HepG2 (cell line): ENCODE measurements around the gene TRIM9. TPM values are rescaled to one million over a fixed set of nuclear protein-coding genes. Genes with fewer than 3 reads are reported as not detected.

ENCODE experiments used
- ATAC-seq: fragments of 200-7000 bp; cut with Tn5 transposase; 3 replicates; pipeline ENCODE4 v1.9.1; 2020; ENCODE audit warnings: mild to moderate bottlenecking, moderate library complexity
- BruUV-seq: library from RNA; stranded (reverse); fragments of 400-500 nt; replicated peaks from 2 replicates; lab custom pipeline; 2021; lab: Mats Ljungman, UMichigan
- CTCF ChIA-PET: fragments of 300-600 bp; formaldehyde crosslinking; extraction: SDS; loops from one replicate; lab custom pipeline; 2021; ENCODE audit warnings: low total read pairs, inconsistent platforms, low intra/inter-chr PET ratio; lab: Yijun Ruan, JAX
- POLR2A ChIA-PET: fragments of 350-600 bp; sonication (Branson Sonifier 250); formaldehyde crosslinking; loops from one replicate; lab custom pipeline; 2020; ENCODE audit warnings: antibody characterized with exemption, inconsistent platforms; lab: Yijun Ruan, JAX
- DNase-seq: peaks from one replicate; pipeline ENCODE4 v3.0.0-alpha.2; 2015; ENCODE audit warnings: low spot score
- FAIRE-seq: peaks from 3 replicates; lab custom pipeline; 2011; peaks lifted over from hg19 to GRCh38; lab: Jason Lieb, UNC
- H2AFZ ChIP-seq: one replicate; pipeline ENCODE4 v1.6.1; 2011; ENCODE audit warnings: low read length, inconsistent platforms
- H3K27ac ChIP-seq: fragments of 300-600 bp; 3 replicates; pipeline ENCODE4 v1.8.0; 2011; ENCODE audit warnings: mixed run types, mild to moderate bottlenecking, mixed read lengths, low read length, inconsistent platforms; ENCODE audit not compliant: insufficient read depth; ENCODE audit errors: extremely low read length
- H3K27me3 ChIP-seq, 2 experiments: fragments of 200-600 bp in 1 of 2; 2 replicates in 1 of 2; 3 replicates in 1 of 2; pipeline versions ENCODE4 v1.6.0 to v1.8.0; 2011; ENCODE audit warnings: low read length in 2 of 2, mild to moderate bottlenecking in 2 of 2, moderate library complexity in 2 of 2, inconsistent platforms in 1 of 2; ENCODE audit not compliant: insufficient read depth in 2 of 2, control insufficient read depth in 1 of 2
- H3K36me3 ChIP-seq, 2 experiments: fragments of 200-600 bp in 1 of 2; replicated peaks in 1 of 2; 2 replicates in 1 of 2; 3 replicates in 1 of 2; pipeline versions ENCODE4 v1.5.1 to v1.8.0; 2011; ENCODE audit warnings: low read length in 2 of 2, inconsistent platforms in 1 of 2; ENCODE audit not compliant: insufficient read depth in 2 of 2, control insufficient read depth in 1 of 2
- H3K4me1 ChIP-seq: 2 replicates; pipeline ENCODE4 v1.5.1; 2012; ENCODE audit warnings: low read length, inconsistent platforms; ENCODE audit not compliant: insufficient read depth
- H3K4me2 ChIP-seq: 2 replicates; pipeline ENCODE4 v1.6.0; 2011; ENCODE audit warnings: low read depth, low read length, inconsistent platforms
- H3K4me3 ChIP-seq, 3 experiments: fragments of 200-600 bp in 1 of 3; sonication (generic), shearing (Covaris generic) in 1 of 3; replicated peaks in 1 of 3; 2 replicates each; pipeline ENCODE4 v1.5.1; 2011 to 2016; ENCODE audit warnings: low read length in 3 of 3, inconsistent platforms in 2 of 3, low read depth in 2 of 3, mild to moderate bottlenecking in 2 of 3, control low read depth in 1 of 3, mixed read lengths in 1 of 3; ENCODE audit not compliant: insufficient read depth in 1 of 3
- H3K79me2 ChIP-seq: one replicate; pipeline ENCODE4 v1.6.1; 2011; ENCODE audit warnings: low read length, inconsistent platforms; ENCODE audit not compliant: insufficient read depth
- H3K9ac ChIP-seq: 2 replicates; pipeline ENCODE4 v1.6.0; 2011; ENCODE audit warnings: mild to moderate bottlenecking, low read depth, low read length, inconsistent platforms; ENCODE audit not compliant: insufficient read depth
- H3K9me3 ChIP-seq: 2 replicates; pipeline ENCODE4 v1.5.1; 2012; ENCODE audit warnings: mild to moderate bottlenecking, low read length
- H4K20me1 ChIP-seq: 2 replicates; pipeline ENCODE4 v1.6.0; 2011; ENCODE audit warnings: inconsistent platforms, mild to moderate bottlenecking, low read length, moderate library complexity; ENCODE audit not compliant: insufficient read depth
- ADNP ChIP-seq: sonication (generic); formaldehyde crosslinking; IDR thresholded peaks from 2 replicates; pipeline ENCODE4 v1.4.0; 2020; ENCODE audit warnings: missing genetic modification reagents
- ATM ChIP-seq: fragments of 450-650 bp; IDR thresholded peaks from 2 replicates; pipeline ENCODE4 v1.7.1; 2017; ENCODE audit warnings: mild to moderate bottlenecking, borderline replicate concordance
- GPN1 ChIP-seq: sonication (generic); formaldehyde crosslinking; IDR thresholded peaks from 2 replicates; pipeline ENCODE4 v1.5.1; 2020; ENCODE audit warnings: missing genetic modification reagents, borderline replicate concordance
- HDAC1 ChIP-seq: sonication (generic); formaldehyde crosslinking; IDR thresholded peaks from 2 replicates; pipeline ENCODE4 v1.5.1; 2020; ENCODE audit warnings: mild to moderate bottlenecking, missing genetic modification reagents
- NR2F6 ChIP-seq, 2 experiments: IDR thresholded peaks; 2 replicates each; pipeline ENCODE4 v1.6.1; 2016; ENCODE audit warnings: antibody characterized with exemption in 1 of 2, mild to moderate bottlenecking in 1 of 2
- PAX8 ChIP-seq: sonication (generic); formaldehyde crosslinking; IDR thresholded peaks from 2 replicates; pipeline ENCODE4 v1.8.0; 2022; ENCODE audit warnings: mild to moderate bottlenecking, missing genetic modification reagents, borderline replicate concordance
- RAD51 ChIP-seq: fragments of 450-650 bp; IDR thresholded peaks from 2 replicates; pipeline ENCODE4 v1.6.1; 2016; ENCODE audit warnings: borderline replicate concordance
- TEAD2 ChIP-seq: sonication (generic); formaldehyde crosslinking; IDR thresholded peaks from 2 replicates; pipeline ENCODE4 v1.9.0; 2021; ENCODE audit warnings: missing genetic modification reagents
- XRCC5 ChIP-seq: fragments of 200-400 bp; formaldehyde crosslinking; optimal IDR thresholded peaks from 2 replicates; pipeline ENCODE3; 2017; ENCODE audit warnings: mild to moderate bottlenecking, low read length
- ZFP36 ChIP-seq: fragments of 150-350 bp; IDR thresholded peaks from 2 replicates; pipeline ENCODE4 v1.6.1; 2018; ENCODE audit warnings: borderline replicate concordance, low read length, low read depth; ENCODE audit not compliant: partially characterized antibody
- ZFP37 ChIP-seq: sonication (generic); formaldehyde crosslinking; IDR thresholded peaks from 2 replicates; pipeline ENCODE4 v1.4.0; 2020; ENCODE audit warnings: missing genetic modification reagents, borderline replicate concordance
- ZNF235 ChIP-seq: sonication (generic); formaldehyde crosslinking; IDR thresholded peaks from 2 replicates; pipeline ENCODE4 v1.8.1; 2023; ENCODE audit warnings: mild to moderate bottlenecking, missing genetic modification reagents, borderline replicate concordance
- ZNF251 ChIP-seq: sonication (generic); formaldehyde crosslinking; IDR thresholded peaks from 2 replicates; pipeline ENCODE4 v1.9.0; 2021; ENCODE audit warnings: mild to moderate bottlenecking, missing genetic modification reagents
- ZNF263 ChIP-seq: sonication (generic); formaldehyde crosslinking; IDR thresholded peaks from 2 replicates; pipeline ENCODE4 v1.4.0; 2020; ENCODE audit warnings: missing genetic modification reagents
- WGBS: methylation state at CpG from one replicate; pipeline ENCODE4 v1.1.6; 2017; ENCODE audit warnings: low lambda C conversion rate; 5-methylcytosine and 5-hydroxymethylcytosine counted together
- in situ Hi-C: cut with HindIII; loops from 2 replicates; pipeline ENCODE4 v1.10.0; 2017; ENCODE audit warnings: low pct_unique_long_range_greater_than_20kb; ENCODE audit not compliant: extremely low pct_ligation_motif_present
- intact Hi-C: fragments of 100-400 bp; cut with micrococcal nuclease; formaldehyde crosslinking; loops from one replicate; pipeline ENCODE4 v1.10.0; 2022; ENCODE audit not compliant: unreplicated experiment
- polyA plus RNA-seq, 8 experiments: library from polyadenylated mRNA; depleted of rRNA in 3 of 8; stranded (reverse) in 7 of 8; unstranded in 1 of 8; fragments of >200 nt; fragmentation: Illumina TruSeq in 4 of 8; extraction: Trizol in 4 of 8; gene quantifications; 2 replicates each; pipeline versions ENCODE4 v1.2.1 to v1.2.3, GENCODE V29; 2011 to 2016; ENCODE audit warnings: low read depth in 4 of 8, missing spikeins in 1 of 8, mixed read lengths in 1 of 8; ENCODE audit not compliant: insufficient read depth in 1 of 8
- total RNA-seq, 5 experiments: library from RNA; depleted of rRNA; stranded (reverse); fragments of >200 nt; fragmentation: Illumina TruSeq; extraction: Trizol; gene quantifications; 2 replicates each; pipeline ENCODE4 v1.2.3, GENCODE V29; 2016; ENCODE audit warnings: low read depth in 1 of 5
- TF ChIP-seq, protein P1 (sequence below): sonication (generic); formaldehyde crosslinking; IDR thresholded peaks from 2 replicates; pipeline ENCODE4 v1.5.0; 2020; ENCODE audit warnings: missing genetic modification reagents

TRIM9 gene
- total and polyA plus RNA-seq, 2 of the 13 experiments (the other 11 are each of a cell fraction or from before 2014, with no cell fraction given) = 0.04 to 0.07 TPM

DNA sequence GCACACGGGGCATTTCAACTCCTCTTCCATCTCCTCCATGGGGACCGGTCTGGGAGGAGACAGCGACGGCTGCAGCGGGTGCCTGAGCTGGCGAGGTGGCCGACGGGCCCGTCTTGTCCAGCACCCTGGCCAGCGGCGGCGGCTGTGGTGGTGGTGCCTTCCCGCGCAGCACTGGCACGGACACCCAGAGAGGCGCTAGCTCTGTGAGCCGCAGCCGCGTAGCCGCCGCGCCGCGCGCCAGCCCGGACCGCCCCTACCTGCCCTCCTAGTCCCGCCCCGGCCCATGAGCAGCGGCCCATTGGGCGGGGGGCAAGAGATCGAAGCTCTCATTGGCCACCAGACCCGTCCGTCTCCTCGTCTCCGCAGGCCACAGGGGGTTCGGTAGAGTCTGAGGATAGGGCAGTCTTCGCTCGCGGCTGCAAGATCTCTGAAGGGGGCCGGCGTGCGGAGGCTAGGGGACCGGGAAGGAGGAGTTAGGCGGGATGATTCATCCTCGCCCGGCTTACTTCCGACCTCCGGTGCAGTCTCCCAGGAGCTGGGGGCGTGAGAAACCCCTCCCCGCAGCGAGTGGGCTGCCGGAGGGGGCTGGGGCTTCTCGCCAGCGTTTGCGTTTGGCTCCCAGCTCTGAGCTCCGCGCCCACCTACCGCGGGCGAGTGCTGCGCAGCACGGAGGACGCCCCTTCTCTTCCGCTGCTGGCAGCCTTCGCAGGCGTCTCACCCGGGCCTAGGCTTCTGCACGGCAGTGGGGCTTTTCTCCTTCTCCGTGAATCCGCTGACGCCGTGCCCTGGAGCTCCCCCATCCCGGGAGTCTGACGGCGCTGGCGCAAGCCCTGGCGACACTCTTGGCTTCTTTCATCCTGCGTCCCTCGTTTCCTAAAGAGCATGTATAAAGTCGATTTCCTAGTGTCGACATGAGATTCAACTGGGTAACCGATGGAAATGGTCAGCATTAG lies at the start of gene TRIM9 (continued):
- TF ChIP-seq, protein P1, sequence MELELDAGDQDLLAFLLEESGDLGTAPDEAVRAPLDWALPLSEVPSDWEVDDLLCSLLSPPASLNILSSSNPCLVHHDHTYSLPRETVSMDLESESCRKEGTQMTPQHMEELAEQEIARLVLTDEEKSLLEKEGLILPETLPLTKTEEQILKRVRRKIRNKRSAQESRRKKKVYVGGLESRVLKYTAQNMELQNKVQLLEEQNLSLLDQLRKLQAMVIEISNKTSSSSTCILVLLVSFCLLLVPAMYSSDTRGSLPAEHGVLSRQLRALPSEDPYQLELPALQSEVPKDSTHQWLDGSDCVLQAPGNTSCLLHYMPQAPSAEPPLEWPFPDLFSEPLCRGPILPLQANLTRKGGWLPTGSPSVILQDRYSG (CRISPR knock-in tag) = no peak
- no peak for TF ChIP-seq ZFP37 (CRISPR knock-in tag)
- TF ChIP-seq XRCC5 = peak; percentile 48
- peak; percentile 1 for TF ChIP-seq ZNF263 (CRISPR knock-in tag)
- no peak for TF ChIP-seq TEAD2 (CRISPR knock-in tag)

DNA sequence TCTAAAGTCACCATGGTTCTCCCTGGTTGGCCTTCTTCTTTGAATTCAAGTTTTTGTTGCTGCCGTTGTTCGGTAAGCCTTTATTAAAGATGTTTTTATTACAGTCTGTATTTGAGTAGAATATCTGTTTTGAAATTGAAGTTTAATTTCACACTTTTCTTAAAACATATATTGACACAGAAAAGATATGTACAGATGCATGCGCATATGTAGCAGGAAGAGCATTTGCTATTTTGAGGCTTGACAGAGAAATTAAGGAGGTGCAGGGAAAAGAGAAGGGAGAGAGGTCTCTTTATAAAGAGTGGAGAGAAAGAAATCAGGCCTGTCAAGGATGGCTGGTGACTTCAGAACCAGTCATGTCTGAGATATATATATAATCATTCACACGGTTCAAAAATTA lies 46.0 kb upstream of the TRIM9 start:
- BruUV-seq = no TSS peak
- Histone ChIP-seq H3K27me3 (no peaks in the 10 kb centered on the region), H3K27ac (no peak overlapping the region), H3K79me2 (no peaks in the 10 kb centered on the region), H3K9ac (no peak overlapping the region), H3K4me2 (no peak overlapping the region), H3K4me1 (no peaks in the 10 kb centered on the region), H2AFZ (no peak overlapping the region), H3K4me3 (no peak overlapping the region), H4K20me1 (no peaks in the 10 kb centered on the region), H3K9me3 (no peaks in the 10 kb centered on the region), H3K36me3 (no peaks in the 10 kb centered on the region)
- ATAC-seq = no peak
- CTCF ChIA-PET = no interaction called here
- DNase-seq = no peak
- WGBS = 73% methylated on average over 4 of the region's 4 CpGs
- POLR2A ChIA-PET = no interaction called here
- in situ Hi-C loops (no loop called here), intact Hi-C loops (no loop called here)
- no peak for FAIRE-seq
- TF ChIP-seq ADNP (CRISPR knock-in tag) = no peak
- TF ChIP-seq ZFP36 = no peak
- no peak for TF ChIP-seq PAX8 (CRISPR knock-in tag)
- no peak for TF ChIP-seq ZNF235 (CRISPR knock-in tag)
- TF ChIP-seq ATM = no peak
- no peak for TF ChIP-seq HDAC1 (CRISPR knock-in tag)
- TF ChIP-seq GPN1 (CRISPR knock-in tag) = no peak
- TF ChIP-seq NR2F6 (IDR thresholded peaks at IDR 0.05) = no peak
- no peak for TF ChIP-seq NR2F6 (CRISPR knock-in tag; IDR thresholded peaks at IDR 0.05)
- no peak for TF ChIP-seq RAD51
- TF ChIP-seq ZNF251 (CRISPR knock-in tag) = no peak
